ENCODE data around the gene RELCH. TPM values are rescaled to one million over a fixed set of nuclear protein-coding genes. Genes with fewer than 3 reads are reported as not detected.

RELCH gene
- total and polyA plus RNA-seq, 10 of the 15 experiments (the other 5 are each of a cell fraction or from before 2014, with no cell fraction given): 3.1 to 23.6 (median 14.5) TPM

DNA sequence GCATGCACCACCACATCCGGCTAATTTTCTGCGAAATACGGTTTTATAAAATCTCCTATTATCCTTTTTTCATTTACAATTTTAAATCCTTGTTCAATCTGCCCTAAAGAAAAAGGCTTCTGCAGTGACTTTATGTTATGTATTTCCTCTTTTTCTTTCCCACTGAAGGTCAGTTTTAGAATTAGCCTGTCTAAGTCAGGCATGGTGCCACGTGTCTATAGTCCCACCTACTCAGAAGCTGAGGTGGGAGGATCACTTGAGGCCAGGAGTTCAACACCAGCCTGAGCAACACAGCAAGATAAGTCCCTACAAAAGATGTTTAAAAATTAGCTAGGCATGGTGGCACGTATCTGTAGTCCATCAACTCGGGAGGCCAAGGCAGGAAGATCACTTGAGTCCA, 98.2 kb downstream of the RELCH start:
- RAD21 ChIA-PET (ENCODE audit: unreplicated experiment): no interaction called here
- no peaks in the 10 kb centered on the region for H3K79me2 ChIP-seq (ENCODE audit: control insufficient read depth, insufficient read depth, low read length)
- no TSS peak for BruUV-seq (replicated peaks)
- H3K4me2 ChIP-seq (ENCODE audit: control insufficient read depth, insufficient read depth): no peak overlapping the region
- no peaks in the 10 kb centered on the region for H3K9me3 ChIP-seq (replicated peaks; ENCODE audit: control insufficient read depth, insufficient read depth, low read length)
- POLR2A ChIA-PET: interaction anchor here (0.7 kb wide), 1 partner anchor 737 kb away, joined by 3 read pairs; no protein-coding TSS in a partner anchor
- in situ Hi-C loops (cut with MboI) (no loop called here), intact Hi-C loops (cut with micrococcal nuclease; ENCODE audit: unreplicated experiment) (loop anchor here (5.0 kb wide), 1 partner anchor 37 kb away; no protein-coding TSS in a partner anchor)
- no peak overlapping the region for H3K9ac ChIP-seq (ENCODE audit: control insufficient read depth, insufficient read depth, low read length)
- CTCF ChIA-PET: no interaction called here
- H4K20me1 ChIP-seq (ENCODE audit: control insufficient read depth, insufficient read depth): no peaks in the 10 kb centered on the region
- H3K4me3 ChIP-seq: no peak overlapping the region
- DNase-seq (ENCODE audit: low read depth, low spot score) (no peak), ATAC-seq (no peak), FAIRE-seq (no peak)
- no peak overlapping the region for H3K27ac ChIP-seq (ENCODE audit: control insufficient read depth, insufficient read depth)
- no peak overlapping the region for H2AFZ ChIP-seq (ENCODE audit: control insufficient read depth, low read depth, low read length)
- SMC1A ChIA-PET (ENCODE audit: uncharacterized antibody, unreplicated experiment): interaction anchor here (1.3 kb wide), 1 partner anchor 35 kb away, joined by 3 read pairs; no protein-coding TSS in a partner anchor
- no peaks in the 10 kb centered on the region for H3K27me3 ChIP-seq (replicated peaks in 1 of 2; ENCODE audit: control insufficient read depth in 2 of 2, insufficient read depth in 2 of 2, low read length in 1 of 2)
- WGBS (ENCODE audit: insufficient coverage, insufficient replicate concordance, low lambda C conversion rate, missing lambda C conversion rate): 88% methylated on average over 6 of the region's 6 CpGs
- no peak for TF ChIP-seq PKNOX1 (IDR thresholded peaks at IDR 0.05)
- no peak for TF ChIP-seq FOXM1 (IDR thresholded peaks at IDR 0.05; ENCODE audit: low read depth, low read length)
- TF ChIP-seq MYC (IDR thresholded peaks at IDR 0.05; ENCODE audit: insufficient read depth, insufficient read length, insufficient replicate concordance, low read length, severe bottlenecking): no peak
- TF ChIP-seq HDAC6 (IDR thresholded peaks at IDR 0.05; ENCODE audit: unreplicated experiment): no peak
- TF ChIP-seq ZNF207 (IDR thresholded peaks at IDR 0.05; ENCODE audit: borderline replicate concordance): no peak
- TF ChIP-seq, protein P1, sequence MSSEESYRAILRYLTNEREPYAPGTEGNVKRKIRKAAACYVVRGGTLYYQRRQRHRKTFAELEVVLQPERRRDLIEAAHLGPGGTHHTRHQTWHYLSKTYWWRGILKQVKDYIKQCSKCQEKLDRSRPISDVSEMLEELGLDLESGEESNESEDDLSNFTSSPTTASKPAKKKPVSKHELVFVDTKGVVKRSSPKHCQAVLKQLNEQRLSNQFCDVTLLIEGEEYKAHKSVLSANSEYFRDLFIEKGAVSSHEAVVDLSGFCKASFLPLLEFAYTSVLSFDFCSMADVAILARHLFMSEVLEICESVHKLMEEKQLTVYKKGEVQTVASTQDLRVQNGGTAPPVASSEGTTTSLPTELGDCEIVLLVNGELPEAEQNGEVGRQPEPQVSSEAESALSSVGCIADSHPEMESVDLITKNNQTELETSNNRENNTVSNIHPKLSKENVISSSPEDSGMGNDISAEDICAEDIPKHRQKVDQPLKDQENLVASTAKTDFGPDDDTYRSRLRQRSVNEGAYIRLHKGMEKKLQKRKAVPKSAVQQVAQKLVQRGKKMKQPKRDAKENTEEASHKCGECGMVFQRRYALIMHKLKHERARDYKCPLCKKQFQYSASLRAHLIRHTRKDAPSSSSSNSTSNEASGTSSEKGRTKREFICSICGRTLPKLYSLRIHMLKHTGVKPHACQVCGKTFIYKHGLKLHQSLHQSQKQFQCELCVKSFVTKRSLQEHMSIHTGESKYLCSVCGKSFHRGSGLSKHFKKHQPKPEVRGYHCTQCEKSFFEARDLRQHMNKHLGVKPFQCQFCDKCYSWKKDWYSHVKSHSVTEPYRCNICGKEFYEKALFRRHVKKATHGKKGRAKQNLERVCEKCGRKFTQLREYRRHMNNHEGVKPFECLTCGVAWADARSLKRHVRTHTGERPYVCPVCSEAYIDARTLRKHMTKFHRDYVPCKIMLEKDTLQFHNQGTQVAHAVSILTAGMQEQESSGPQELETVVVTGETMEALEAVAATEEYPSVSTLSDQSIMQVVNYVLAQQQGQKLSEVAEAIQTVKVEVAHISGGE (CRISPR knock-in tag; IDR thresholded peaks at IDR 0.05): no peak
- no peak for TF ChIP-seq TAF1 (IDR thresholded peaks at IDR 0.05; ENCODE audit: borderline replicate concordance, low read depth, low read length)
- no peak for TF ChIP-seq EP300 (IDR thresholded peaks at IDR 0.05; ENCODE audit: borderline replicate concordance in 1 of 2, control insufficient read depth in 1 of 2, low read depth in 2 of 2, low read length in 2 of 2)
- no peak for TF ChIP-seq SPI1 (IDR thresholded peaks at IDR 0.05; ENCODE audit: borderline replicate concordance, insufficient read depth, low read depth, low read length)
- no peak for TF ChIP-seq FOS (IDR thresholded peaks at IDR 0.05; ENCODE audit: borderline replicate concordance, extremely low read depth, insufficient read length)
- peaks cover 24% of the 10 kb centered on the region for H3K4me1 ChIP-seq (ENCODE audit: control insufficient read depth, insufficient read depth, low read length)
- H3K36me3 ChIP-seq (ENCODE audit: control insufficient read depth in 2 of 2, insufficient read depth in 2 of 2, low read length in 1 of 2): peaks cover 2 to 14% of the 10 kb centered on the region in 2 experiments; a peak in 3 of 4 replicates
